NK-92 (cell line): Measurements from ENCODE around the gene CAPNS1.
A peak's percentile ranks its signal among the peaks of the same experiment; 100 is the strongest.

Experiments used
- DNase-seq: peaks from one replicate; lab custom pipeline; 2025; ENCODE audit not compliant: unreplicated experiment; lab: John Stamatoyannopoulos, UW

Gene CAPNS1

DNA sequence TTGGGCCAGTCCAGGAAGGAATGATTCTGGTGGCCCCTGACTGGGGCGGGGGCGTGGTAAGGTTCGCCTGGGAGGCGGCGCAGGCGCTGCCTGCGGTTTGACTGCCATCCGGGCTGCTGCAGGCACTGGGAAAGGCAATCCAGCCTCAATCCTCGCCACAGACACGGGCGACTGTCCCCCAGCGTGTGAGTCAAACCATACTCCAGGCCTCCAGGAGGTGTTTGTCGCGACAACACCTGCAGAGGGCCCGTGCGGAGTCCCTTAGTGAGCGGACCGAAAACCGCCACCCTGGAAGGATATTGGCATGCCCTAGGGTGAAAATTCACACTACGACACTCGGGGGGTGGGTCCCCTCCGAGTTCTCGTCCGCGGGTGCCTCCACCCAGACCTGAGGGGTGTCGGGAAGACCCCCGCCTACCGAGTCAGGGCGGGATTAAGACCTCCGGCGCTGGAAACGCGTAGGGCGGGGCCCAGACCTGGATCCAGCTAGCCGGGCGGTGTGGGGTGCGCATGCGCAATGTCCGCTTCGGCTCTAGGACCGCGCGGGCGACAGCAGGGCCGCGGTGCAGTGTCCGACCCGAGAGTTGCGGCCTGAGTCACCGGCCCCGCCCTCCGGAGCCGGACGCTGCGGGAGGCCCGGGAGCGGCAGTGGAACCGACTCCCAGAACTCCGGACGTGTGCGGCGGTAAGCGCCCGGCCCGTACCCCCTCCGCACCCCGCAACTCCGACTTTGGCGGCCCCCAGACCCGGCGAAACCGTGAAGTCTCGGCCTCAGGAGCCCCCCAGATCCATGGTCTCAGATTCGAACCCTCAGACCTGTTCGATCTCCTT is at the start of gene CAPNS1:
Gene CAPNS1, plus strand, starts transcription at position 594 of the 831 bp plus-strand sequence. CDS start 946 bp downstream, outside the sequence.
- DNase-seq: peak; percentile 63

DNA sequence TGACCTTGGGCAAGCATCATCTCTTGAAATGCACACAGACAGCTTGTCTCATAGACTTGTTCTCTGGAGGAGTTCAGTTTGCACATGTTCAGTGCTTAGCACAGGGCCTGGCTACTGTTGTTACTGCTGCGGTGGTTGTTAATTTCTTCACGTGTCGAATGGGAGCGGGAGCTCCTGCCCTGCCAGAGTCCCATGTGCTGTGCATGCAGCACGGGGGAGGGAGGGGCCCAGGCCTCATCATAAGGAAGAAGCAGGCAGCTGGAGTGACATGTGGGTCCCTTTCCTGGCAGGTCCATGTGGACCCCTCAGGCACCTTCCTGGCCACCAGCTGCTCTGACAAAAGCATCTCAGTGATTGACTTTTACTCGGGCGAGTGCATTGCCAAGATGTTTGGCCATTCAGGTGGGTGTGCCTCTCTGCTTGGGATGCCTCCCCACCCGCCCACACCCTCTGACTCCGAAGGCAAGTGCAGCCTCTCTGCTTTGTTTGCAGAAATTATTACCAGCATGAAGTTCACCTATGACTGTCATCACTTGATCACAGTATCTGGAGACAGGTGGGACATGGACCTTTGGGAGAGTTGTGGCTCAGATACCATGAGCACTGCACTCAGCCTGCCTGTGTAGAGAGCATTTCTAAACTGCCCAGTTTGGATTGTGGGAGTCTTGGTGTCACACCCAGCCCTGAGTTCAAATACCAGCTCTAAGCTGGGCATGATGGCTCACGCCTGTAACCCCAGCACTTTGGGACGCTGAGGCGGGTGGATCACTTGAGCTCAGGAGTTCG is 48.8 kb upstream of the CAPNS1 start:
- no peak for DNase-seq

DNA sequence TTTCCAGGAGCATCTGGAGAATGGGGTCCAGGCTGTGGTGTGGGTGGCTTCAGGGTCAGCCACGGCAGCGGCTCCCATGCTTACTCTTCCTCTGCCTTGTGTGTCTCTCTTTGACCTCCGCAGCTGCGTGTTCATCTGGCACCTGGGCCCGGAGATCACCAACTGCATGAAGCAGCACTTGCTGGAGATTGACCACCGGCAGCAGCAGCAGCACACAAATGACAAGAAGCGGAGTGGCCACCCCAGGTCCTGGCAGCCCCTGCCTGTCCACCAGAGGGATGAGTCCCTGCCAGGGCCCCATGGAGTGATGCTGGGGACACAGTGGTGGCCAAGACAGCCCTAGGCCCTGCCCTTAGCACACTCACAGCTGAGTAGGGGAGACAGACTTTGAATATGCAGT is 47.3 kb upstream of the CAPNS1 start:
- no peak for DNase-seq

DNA sequence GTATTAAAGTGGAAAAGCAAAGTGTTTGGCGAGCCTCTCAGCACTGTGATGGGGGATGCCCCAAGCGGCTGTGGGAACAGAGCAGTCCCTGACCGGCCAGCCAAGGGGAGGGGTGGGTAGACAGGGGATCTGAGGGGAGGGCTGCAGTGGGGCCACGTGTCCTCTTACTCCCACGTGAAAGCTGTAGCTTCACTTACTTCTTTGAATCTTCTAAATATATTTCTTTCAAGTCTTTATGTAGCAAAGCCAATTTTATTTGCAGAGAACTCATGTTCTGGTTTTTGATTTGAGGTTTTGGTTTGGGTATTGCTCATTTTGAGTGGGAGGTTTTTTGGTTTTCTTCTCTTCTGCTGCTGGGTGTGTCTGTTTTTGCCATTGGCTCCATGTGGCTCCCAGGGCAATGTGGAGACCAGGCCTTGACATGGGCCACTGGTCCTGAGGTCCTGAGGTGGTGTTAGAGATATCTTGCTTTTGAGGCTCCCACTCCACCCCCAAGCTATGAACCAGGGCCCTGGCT is 46.7 kb upstream of the CAPNS1 start:
- DNase-seq: no peak

DNA sequence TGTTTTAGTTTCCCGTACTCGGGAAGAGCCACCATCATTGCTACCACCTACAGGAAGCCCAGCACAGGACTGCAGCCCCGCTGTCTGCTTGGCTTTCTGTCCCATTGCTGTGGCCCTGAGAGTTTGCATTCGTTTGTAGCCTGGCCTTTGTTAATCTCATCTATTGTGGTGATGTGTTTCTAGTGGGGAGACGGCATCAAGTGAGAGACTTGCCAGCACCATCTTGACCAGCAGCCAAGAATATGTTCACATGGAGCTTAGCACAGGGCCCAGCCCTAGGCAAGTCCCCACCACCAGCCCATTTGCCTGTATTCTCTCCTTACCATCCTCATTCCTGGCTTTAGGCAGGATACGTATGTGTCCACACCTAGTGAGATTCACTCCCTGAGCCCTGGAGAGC is 46.2 kb upstream of the CAPNS1 start:
- DNase-seq: no peak

DNA sequence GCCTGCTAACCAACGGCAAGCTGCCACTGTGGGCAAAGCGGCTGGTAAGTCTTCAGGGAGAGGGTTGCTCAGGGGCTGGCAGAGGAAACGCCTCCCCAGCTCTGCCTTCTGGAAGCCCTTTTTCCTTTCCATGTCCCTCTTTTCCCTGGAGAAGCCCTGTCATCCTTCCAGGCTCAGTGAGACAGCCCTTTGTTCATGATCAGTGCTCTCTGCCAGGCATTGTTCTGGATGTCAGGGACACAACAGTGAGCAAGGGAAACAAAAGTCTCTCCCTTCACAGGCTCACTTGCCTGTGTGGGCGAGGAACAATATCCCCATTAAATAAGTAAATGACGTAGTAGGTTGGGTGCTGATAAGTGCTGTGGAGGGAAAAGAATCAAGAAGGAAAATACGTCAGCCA is 42.8 kb upstream of the CAPNS1 start:
- no peak for DNase-seq

DNA sequence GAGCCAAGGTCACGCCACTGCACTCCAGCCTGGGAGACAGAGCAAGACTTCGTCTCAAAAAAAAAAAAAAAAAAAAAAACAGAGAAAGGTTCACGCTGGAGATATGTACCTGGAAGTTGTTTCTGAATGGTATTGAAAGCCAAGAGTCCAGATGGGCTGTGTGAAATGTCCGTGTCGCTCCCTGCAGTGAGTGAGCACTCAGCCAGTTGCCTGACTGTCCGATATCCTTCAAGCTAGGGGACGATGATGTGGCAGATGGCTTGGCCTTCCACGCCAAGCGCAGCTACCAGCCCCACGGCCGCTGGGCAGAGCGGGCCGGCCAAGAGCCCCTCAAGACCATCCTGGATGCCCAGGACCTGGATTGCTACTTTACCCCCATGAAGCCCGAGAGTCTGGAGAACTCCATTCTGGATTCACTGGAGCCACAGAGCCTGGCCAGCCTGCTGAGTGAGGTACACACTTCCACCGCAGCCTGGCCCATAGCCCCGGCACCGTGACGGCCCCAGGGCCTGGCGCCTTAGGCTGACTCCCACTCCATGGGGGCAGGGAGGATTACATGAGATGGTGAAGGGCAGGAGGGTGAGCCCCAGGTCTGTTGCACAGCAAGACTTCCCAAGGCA is 40.6 kb upstream of the CAPNS1 start:
- no peak for DNase-seq

DNA sequence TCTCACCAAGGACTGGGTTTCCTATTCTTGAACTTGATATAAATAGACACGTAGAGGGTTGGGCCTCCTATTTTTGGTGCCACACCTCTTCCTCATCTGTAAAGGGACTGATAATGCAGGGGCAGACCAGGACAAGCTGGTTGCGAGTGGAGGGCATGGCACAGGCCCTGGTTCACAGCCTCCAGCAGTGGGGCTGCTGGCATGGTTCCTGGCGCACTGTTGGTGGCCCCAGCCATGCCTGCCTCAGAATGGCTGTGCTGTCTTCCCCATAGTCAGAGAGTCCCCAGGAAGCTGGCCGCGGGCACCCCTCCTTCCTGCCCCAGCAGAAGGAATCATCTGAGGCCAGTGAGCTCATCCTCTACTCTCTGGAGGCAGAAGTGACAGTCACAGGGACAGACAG is 39.4 kb upstream of the CAPNS1 start:
- no peak for DNase-seq

DNA sequence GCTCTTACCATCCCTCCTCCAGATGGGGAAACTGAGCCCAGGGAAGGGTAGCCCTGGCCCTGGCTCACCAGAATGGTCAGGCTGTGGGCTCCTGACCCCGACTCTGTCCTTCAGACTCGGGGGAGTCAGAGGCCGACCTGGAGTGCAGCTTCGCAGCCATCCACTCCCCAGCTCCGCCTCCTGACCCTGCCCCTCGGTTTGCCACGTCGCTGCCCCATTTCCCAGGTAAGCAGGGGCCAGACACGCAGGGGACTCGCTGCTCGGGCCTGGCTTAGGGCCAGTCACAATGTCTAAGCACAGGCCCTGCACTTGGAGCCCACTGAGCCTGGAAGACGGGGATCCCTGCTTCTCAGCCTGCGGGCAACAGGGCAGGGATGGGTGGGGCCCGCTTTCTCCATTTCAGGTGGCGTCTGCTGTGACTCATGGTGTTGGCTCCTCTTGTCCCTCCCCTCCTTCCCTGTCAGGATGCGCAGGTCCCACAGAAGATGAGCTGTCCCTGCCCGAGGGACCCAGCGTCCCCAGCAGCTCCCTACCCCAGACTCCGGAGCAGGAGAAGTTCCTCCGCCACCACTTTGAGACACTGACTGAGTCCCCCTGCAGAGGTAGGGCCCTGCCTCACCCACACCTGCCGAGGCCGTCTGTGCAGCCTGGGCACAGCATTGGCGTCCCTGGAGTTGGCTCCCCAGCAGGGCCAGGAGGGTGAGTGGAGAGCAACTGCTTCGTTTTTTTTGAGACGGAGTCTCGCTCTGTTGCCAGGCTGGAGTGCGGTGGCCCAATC is 38.1 kb upstream of the CAPNS1 start:
- DNase-seq: no peak

DNA sequence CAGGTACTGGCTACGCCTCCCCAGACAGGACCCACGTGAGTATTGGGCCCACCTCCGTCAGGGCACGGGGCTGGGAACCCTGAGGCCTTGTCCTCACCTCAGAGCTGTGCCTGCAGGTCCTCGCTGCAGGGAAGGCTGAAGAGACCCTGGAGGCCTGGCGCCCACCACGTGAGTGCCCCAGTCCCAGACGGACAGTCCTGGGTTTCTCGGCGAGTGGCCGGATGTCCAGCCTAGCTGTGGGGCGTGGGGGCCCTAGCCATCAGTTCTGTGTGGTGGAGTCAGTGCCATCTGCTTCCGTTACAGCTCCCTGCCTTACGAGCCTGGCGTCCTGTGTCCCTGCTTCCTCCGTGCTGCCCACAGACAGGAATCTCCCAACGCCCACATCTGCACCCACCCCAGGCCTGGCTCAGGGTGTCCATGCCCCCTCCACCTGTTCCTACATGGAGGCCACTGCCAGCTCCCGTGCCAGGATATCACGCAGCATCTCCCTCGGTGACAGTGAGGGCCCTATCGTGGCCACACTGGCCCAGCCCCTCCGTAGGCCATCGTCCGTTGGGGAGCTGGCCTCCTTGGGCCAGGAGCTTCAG is 36.7 kb upstream of the CAPNS1 start:
- DNase-seq: no peak

DNA sequence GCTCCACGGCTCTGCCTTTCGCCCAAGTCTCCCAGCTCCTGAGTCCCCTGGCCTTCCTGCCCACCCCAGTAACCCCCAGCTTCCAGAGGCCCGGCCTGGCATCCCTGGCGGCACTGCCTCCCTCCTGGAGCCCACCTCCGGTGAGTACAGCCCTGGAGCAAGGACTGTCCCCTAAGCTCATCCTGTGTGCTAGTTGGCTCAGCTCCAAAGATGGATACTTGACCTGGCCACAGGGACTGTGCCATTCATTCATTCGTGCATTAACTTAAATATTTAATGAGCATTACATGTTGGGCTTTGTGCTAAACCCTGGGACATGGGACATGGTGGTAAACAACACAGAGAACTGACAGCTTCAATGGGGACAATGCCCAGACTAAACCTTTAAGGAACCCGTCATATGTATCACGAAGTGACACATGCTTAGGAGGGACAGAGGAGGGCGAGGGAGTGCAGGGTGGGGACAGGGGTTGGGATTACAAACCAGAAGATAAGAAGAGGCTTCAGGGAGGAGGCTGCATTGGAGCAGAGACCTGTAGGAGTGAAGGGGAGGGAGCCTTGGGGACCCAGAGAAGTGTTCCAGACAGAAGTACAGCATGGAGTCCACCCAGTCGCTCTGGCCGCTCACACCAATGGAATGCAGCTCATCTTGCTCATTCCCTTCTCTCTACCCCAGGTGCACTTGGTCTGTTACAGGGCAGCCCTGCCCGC is 35.9 kb upstream of the CAPNS1 start:
- DNase-seq: no peak

DNA sequence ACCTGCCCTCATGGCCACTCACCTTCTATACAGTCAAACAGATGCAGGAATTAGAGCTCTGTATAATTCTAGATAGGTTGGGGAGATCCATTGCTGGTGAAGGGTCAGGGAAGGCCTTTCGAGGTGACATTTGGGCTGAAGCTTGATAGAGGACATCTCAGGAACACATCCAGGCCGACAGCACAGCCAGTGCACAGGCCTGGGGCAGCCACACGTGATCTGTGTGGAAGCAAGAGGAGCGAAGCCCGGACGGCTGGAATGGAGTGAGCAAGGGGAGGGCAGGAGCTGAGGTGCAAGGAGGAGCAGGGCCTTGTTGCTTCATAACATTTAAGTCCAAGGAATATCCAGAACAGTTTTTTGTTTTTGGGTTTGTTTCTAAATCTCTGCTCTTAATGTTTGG is 33.4 kb upstream of the CAPNS1 start:
- DNase-seq: no peak

DNA sequence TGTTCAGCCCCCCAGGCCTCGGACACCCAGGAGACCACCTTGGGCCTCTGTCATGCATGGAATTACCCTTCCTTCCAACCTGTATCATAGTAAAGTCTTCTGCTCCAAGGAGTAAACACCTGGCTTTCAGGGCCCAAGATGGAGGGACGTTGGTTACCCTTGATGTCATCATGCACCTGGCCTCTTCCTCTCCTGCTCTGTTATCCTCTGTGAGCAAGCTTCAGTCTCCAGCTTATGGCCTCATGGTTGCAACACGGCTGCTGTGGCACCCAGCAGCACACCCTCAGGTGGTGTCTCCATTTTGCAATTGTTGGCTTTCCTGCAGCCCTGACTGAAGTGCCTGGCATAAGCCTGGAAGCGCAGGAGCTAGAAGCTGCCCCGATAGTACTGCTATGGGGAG is 32.9 kb upstream of the CAPNS1 start:
- no peak for DNase-seq

DNA sequence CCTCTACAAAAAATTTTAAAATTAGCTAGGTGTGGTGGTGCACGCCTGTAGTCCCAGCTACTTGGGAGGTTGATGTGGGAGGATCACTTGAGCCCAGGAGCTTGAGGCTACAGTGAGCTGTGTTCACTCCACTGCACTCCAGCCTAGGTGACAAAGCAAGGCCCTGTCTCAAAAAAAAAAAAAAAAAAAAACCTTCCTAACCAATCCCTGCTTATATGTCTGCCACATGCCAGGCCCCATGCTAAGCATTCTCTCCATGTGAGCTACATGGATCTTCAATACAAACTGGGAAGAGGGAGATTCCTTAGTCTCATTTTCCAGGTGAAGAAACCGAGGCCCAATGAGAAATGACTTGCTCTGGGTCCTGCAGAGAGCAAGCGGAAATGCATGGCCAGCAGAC is 31.2 kb upstream of the CAPNS1 start:
- no peak for DNase-seq

DNA sequence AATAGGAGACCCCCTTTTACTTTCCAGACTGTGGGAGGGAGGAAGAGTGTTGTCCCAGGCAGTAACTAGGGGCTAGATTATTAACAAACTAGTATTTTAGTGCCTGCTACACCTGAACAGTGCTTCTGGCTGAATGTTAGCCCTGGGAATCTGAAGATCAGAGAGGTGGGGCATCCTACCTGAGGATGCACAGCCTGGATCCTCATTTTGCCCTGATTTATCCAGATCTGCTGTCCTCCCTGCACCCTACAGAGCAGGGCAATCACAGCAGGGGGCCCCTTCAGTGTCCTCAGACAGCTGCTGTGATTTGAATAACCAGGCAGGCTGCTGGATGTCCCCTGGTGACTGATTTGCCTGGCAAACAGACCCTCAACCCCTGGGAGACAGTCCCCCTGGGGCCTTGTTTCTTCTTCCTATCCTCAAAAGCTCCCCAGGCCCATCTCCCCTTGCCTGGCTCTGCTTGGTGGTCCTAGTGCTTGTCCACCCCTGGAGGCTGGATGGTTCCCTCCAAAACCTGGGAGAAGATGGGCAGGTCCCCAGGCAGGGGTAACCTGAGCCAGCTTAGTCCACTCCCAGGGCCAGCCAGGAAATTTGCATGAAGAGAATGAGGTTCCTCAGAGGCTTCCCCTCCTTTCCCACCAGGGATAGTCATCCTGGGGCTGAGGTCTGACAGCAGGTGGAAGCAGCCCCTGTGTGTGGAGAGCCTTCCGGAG is 29.2 kb upstream of the CAPNS1 start, which contains the start of gene OVOL3:
Gene OVOL3, plus strand, starts transcription at position 657 of the 713 bp plus-strand sequence. CDS start 60 bp downstream, outside the sequence.
- no peak for DNase-seq

DNA sequence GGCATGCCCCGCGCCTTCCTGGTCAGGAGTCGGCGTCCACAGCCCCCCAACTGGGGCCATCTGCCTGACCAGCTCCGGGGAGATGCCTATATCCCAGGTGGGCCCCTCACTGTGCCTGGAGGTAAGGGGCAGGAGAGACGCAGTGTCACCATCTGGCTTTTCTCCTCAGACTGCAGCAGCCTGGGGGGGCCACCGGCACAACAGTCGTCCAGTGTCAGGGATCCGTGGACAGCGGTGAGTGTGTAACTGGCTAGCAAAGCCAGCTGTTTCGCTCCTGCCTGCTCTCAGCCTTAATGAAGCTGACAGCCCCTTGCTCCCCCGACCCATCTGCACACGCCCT is 28.7 kb upstream of the CAPNS1 start:
- no peak for DNase-seq

DNA sequence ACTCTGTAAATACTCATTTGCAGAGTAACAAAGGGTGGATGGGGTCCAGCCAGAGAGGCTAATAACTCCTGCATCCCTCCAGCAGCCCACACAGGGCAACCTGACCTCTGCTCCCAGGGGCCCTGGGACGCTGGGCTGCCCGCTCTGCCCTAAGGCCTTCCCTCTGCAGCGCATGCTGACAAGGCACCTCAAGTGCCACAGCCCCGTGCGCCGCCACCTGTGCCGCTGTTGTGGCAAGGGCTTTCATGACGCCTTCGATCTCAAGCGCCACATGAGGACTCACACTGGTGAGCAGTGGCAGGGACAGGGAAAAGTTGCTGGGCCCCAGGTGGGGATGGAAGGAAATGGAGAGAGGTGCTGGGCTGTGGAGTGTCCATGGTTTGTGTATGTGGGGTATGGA is 27.2 kb upstream of the CAPNS1 start:
- no peak for DNase-seq

DNA sequence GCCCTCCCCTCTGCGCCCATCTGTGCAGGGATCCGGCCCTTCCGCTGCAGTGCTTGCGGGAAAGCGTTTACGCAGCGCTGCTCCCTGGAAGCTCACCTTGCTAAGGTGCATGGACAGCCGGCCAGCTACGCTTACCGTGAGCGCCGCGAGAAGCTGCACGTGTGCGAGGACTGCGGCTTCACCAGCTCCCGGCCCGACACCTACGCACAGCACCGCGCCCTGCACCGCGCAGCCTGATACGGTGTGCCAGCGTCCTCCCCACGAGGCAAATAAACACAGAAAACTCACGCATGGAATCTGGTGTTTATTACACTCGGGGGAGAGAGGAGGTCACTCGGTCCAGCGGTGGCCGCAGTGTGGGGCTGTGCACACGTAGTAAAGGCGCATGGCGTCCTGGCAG is 26.4 kb upstream of the CAPNS1 start:
- DNase-seq: no peak
